HG03103 (cell line): ENCODE results near the gene EXOC6.

Experiments
- ATAC-seq: cut with Tn5 transposase; IDR thresholded peaks from one replicate; pipeline ENCODE4 v1.9.1; 2021; ENCODE audit warnings: low read depth; ENCODE audit not compliant: unreplicated experiment

The EXOC6 gene

DNA sequence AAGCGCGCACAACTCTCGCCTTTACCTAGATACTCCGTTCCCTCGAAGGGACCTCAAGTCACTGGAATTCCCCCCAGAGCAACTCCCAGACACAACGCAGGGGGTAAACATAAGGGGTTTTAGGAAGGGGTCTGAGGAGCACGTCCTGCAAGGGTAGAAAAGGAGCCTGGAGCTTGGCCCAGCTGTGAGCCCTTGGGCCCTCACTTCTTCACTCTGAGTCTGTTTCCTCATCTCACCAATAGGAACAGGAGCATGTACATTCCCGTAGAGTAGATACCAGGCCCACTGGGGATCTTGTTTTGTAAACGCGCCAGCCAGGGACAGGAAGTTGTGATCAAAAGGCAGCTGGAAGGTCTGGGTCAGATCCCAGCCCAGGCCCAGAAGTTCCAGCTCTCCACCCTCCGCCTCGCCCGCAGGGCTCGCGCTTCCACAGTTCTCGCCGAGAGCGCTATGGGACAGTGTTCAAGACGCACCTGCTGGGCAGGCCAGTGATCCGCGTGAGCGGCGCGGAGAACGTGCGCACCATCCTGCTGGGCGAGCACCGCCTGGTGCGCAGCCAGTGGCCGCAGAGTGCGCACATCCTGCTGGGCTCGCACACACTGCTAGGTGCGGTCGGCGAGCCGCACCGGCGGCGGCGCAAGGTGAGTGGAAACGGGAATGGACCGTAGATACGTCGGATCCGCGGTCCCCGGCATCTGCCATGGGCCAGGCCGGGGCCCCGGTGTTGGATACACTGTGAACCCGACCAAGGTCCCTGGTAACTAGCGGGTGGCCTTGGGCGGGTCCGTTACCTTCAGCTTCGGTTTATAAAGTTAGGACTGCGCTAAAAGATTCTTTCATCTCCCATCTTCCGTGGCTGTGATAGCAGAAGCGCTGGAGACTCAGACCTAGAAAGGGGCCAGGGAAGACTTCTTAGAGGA is 213.5 kb downstream of the EXOC6 start:
- ATAC-seq = no peak

- no peak for ATAC-seq
Observed at GRCh38 chr10:93062514-93063143, 214.3 kb downstream of the EXOC6 start.

GRCh38 chr10:93063144-93063976 is 215.0 kb downstream of the EXOC6 start:
- no peak for ATAC-seq

DNA sequence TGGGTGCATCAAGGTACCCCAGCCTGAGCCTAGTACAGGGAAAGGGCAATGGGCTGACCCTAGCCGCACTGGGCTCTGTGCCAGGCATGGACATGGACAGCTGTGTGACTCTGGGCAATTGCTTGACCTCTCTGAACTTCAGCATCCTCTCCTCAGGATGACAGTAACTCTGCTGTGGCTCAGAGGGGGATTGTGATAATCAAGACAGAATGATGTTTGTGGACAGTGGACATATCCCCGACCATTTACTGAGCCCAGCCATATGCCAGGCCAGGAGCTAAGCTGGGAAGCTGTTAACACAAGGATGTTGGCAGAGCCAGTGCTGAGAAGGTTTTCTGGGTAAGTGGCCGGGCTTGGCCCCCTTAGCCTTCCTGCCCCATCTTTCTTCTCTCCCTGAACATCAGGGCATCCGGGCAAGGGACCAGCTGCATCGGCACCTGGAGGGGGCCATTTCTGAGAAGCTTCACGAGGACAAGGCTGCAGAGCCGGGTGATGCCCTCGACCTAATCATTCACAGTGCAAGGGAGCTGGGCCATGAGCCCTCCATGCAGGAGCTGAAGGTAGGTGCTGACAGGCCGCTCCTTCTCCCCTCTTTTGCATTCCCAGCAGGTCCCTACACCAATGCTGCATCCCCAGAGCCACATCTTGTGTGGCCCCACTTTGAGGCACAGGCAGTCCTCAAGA is 215.8 kb downstream of the EXOC6 start:
- no peak for ATAC-seq

- no peak for ATAC-seq
Observed at GRCh38 chr10:93064874-93065660, 216.7 kb downstream of the EXOC6 start.

GRCh38 chr10:93065675-93066543 is 217.6 kb downstream of the EXOC6 start:
- ATAC-seq = no peak

GRCh38 chr10:93066544-93066913 is 218.2 kb downstream of the EXOC6 start:
- no peak for ATAC-seq

DNA sequence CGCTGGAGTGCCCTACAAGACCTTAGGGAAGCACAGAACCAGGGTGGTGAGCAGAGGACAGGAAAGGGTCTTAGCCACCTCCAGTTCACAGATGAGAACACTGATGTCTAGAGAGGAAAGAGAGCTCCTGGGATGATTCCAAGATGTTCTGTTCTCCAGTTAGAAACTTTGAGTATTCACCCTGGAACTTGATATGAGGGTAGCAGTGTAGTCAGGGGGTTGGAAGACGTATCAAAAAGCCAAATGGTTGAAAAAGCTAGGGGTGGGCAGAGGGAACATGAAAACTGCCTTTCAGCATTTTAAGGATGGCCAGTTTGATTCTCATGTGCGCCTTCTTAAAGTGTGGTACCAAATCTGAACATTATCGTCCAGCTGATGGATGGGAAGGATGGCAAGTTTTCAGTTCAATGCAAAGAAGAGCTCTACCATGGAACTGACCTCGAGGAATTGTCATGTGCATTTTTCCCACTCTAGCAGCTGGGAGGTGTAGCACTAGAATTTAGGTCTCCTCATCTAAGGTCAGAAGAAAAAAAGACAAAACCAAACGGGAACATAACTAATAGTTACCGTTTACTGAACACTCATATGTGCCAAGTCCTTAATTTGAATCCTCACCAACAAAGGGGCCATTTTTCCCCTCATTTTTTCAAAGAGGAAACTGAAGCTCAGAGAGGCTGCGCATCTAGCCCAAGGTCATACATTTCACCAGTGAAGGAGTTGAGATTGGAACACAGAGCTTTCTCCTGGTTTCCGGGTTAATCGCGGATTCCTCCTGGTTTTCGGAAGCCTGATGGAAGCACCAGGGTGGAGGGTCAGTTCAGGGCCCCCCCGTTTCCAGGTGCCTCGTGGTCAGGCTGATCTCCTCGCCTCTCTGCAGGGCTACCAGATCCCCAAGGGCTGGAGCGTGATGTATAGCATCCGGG is 219.4 kb downstream of the EXOC6 start:
- no peak for ATAC-seq

- no peak for ATAC-seq
Observed at GRCh38 chr10:93068411-93069244, 220.3 kb downstream of the EXOC6 start.

DNA sequence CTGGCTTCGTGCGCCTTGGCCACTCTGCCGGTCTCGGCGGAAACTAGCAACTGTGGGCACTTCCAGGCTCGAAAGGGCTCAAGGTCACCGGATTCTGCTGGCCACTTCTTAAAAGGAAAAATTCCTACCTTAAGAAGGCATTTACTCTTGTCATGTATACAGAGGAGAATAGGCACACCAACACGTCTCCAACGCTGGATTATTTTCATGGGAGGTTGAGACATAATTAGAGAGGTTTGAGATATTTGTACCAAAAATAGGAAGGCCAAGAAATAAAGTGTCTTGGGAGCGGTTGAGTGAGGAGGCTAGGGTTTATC is 220.9 kb downstream of the EXOC6 start:
- no peak for ATAC-seq

- no peak for ATAC-seq
Observed at GRCh38 chr10:93070378-93071176, 222.3 kb downstream of the EXOC6 start.

DNA sequence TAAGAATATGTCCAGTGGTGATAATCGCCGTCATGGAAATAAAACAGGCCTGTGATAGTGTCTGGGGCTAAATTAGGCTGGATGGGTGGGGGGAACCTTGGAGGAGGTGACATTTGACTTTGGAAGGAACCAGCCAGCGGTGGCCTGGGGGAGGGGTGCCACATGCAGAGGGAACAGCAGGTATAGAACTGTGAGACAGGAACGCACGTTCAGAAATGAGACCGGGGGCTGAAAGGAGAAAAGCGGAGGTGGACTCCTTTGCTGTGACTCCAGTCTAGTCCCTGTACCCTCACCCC is 222.8 kb downstream of the EXOC6 start:
- no peak for ATAC-seq

- no peak for ATAC-seq
Observed at GRCh38 chr10:93071674-93072224, 223.4 kb downstream of the EXOC6 start.

DNA sequence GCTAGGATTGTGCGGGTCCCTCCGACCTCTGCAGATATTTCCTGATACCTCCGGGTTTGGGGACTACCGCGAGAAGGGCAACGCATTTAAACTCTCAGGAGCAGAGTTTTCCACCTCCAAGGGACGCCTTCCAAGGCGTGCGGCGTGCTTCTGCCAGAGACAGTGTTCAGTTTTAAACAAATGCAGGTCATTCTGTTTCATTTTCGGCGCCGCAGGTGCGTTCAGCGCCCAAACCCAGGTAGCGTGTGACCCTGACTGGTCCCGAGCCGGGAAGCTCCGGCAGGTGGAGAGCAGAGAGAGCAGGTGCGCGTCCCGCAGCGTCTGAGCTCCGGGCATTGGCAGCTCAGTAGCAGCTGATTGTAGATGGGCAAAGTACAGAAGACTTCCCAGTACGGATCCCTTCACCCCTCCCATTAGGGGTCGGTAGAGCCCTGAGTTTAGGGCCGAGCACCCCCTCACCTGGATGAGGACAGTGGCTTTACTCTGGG is 223.9 kb downstream of the EXOC6 start:
- ATAC-seq = no peak

GRCh38 chr10:93072713-93073538 is 224.6 kb downstream of the EXOC6 start:
- ATAC-seq = no peak
